K562 (cell line): ENCODE measurements around the gene GAD1. TPM values are rescaled to one million over a fixed set of nuclear protein-coding genes. Genes with fewer than 3 reads are reported as not detected.

Experiments used
- ATAC-seq: fragments of 200-7000 bp; cut with Tn5 transposase; 3 replicates; pipeline ENCODE4 v1.9.1; 2020; ENCODE audit warnings: moderate library complexity
- BruUV-seq: library from RNA; stranded (reverse); fragments of 400-500 nt; replicated peaks from 2 replicates; lab custom pipeline; 2021; lab: Mats Ljungman, UMichigan
- CTCF ChIA-PET: fragments of 300-600 bp; formaldehyde crosslinking; extraction: SDS; loops from one replicate; lab custom pipeline; 2021; ENCODE audit warnings: low intra/inter-chr PET ratio; lab: Yijun Ruan, JAX
- POLR2A ChIA-PET: fragments of 300-600, 350-650 bp; sonication (Branson Sonifier 250); formaldehyde crosslinking; extraction: SDS; loops from one replicate; lab custom pipeline; 2021; ENCODE audit warnings: antibody characterized with exemption, inconsistent platforms; lab: Yijun Ruan, JAX
- DNase-seq, 4 experiments: peaks; one replicate each; pipeline versions ENCODE4 v3.0.0 to v3.0.0-alpha.2; 2011 to 2018; ENCODE audit warnings: low spot score in 3 of 4, mixed read lengths in 3 of 4; ENCODE audit errors: extremely low read depth in 1 of 4
- FAIRE-seq: peaks from 2 replicates; lab custom pipeline; 2011; peaks lifted over from hg19 to GRCh38; lab: Jason Lieb, UNC
- H2AFZ ChIP-seq: 2 replicates; pipeline ENCODE4 v1.6.0; 2011; ENCODE audit warnings: low read depth, low read length, control low read depth, inconsistent platforms
- H3K27ac ChIP-seq: fragments of 200-600 bp; 3 replicates; pipeline ENCODE4 v1.8.0; 2011; ENCODE audit warnings: low read depth, mild to moderate bottlenecking, control low read depth, inconsistent platforms, low read length, moderate library complexity, mixed read lengths; ENCODE audit errors: extremely low read depth
- H3K27me3 ChIP-seq, 2 experiments: fragments of 300-600 bp in 1 of 2; 2 replicates in 1 of 2; 3 replicates in 1 of 2; pipeline versions ENCODE4 v1.6.0 to v1.8.0; 2011; ENCODE audit warnings: inconsistent platforms in 2 of 2, low read length in 2 of 2, mild to moderate bottlenecking in 1 of 2, mixed read lengths in 1 of 2, moderate library complexity in 1 of 2; ENCODE audit not compliant: control insufficient read depth in 2 of 2, insufficient read depth in 2 of 2
- H3K36me3 ChIP-seq: fragments of 300-600 bp; 3 replicates; pipeline ENCODE4 v1.8.0; 2011; ENCODE audit warnings: mild to moderate bottlenecking, low read length, inconsistent platforms; ENCODE audit not compliant: control insufficient read depth, insufficient read depth
- H3K4me1 ChIP-seq, 2 experiments: fragments of 200-600 bp in 1 of 2; replicated peaks in 1 of 2; 2 replicates in 1 of 2; 3 replicates in 1 of 2; pipeline versions ENCODE4 v1.5.1 to v1.8.0; 2011; ENCODE audit warnings: inconsistent platforms in 2 of 2, low read length in 2 of 2, mild to moderate bottlenecking in 1 of 2, mixed read lengths in 1 of 2, moderate library complexity in 1 of 2; ENCODE audit not compliant: control insufficient read depth in 2 of 2, insufficient read depth in 2 of 2
- H3K4me2 ChIP-seq: 2 replicates; pipeline ENCODE4 v1.6.1; 2011; ENCODE audit warnings: low read length, control low read depth, inconsistent platforms, mixed read lengths; ENCODE audit not compliant: insufficient read depth
- H3K4me3 ChIP-seq: fragments of 200-600 bp; sonication (generic), shearing (Covaris generic); 2 replicates; pipeline ENCODE4 v1.5.1; 2016; ENCODE audit warnings: control low read depth, inconsistent platforms
- H3K79me2 ChIP-seq: fragments of 200-600 bp; 3 replicates; pipeline ENCODE4 v1.8.0; 2011; ENCODE audit warnings: low read length, inconsistent platforms; ENCODE audit not compliant: control insufficient read depth, insufficient read depth
- H3K9ac ChIP-seq, 2 experiments: 2 replicates each; pipeline versions ENCODE4 v1.6.0 to v1.6.1; 2011; ENCODE audit warnings: low read depth in 2 of 2, low read length in 2 of 2, control low read depth in 1 of 2, inconsistent platforms in 1 of 2, mild to moderate bottlenecking in 1 of 2, mixed read lengths in 1 of 2; ENCODE audit not compliant: insufficient read depth in 1 of 2
- H3K9me1 ChIP-seq: one replicate; pipeline ENCODE4 v1.6.0; 2011; ENCODE audit warnings: inconsistent platforms, mild to moderate bottlenecking, low read length, moderate library complexity; ENCODE audit not compliant: control insufficient read depth, insufficient read depth
- H3K9me3 ChIP-seq: replicated peaks from 2 replicates; pipeline ENCODE4 v1.5.1; 2011; ENCODE audit warnings: low read depth, low read length, inconsistent platforms; ENCODE audit not compliant: control insufficient read depth, insufficient read depth
- H4K20me1 ChIP-seq: replicated peaks from 2 replicates; pipeline ENCODE4 v1.6.1; 2011; ENCODE audit warnings: low read length, inconsistent platforms, mixed read lengths; ENCODE audit not compliant: control insufficient read depth, insufficient read depth
- CBFA2T3 ChIP-seq: fragments of 450-650 bp; IDR thresholded peaks from 2 replicates; pipeline ENCODE4 v1.6.1; 2017
- CBFB ChIP-seq: sonication (generic); formaldehyde crosslinking; IDR thresholded peaks from 2 replicates; pipeline ENCODE4 v1.4.0; 2020; ENCODE audit warnings: mild to moderate bottlenecking, missing genetic modification reagents
- GABPB1 ChIP-seq: sonication (generic); formaldehyde crosslinking; IDR thresholded peaks from 2 replicates; pipeline ENCODE4 v1.8.0; 2022; ENCODE audit warnings: mild to moderate bottlenecking, missing genetic modification reagents
- MTA1 ChIP-seq: fragments of 450-650 bp; IDR thresholded peaks from 2 replicates; pipeline ENCODE4 v1.6.1; 2017; ENCODE audit warnings: borderline replicate concordance
- NR2C2 ChIP-seq, 2 experiments: fragments of 200-800 bp in 1 of 2; sonication (Bioruptor generic) in 1 of 2; sonication (generic) in 1 of 2; formaldehyde crosslinking in 1 of 2; IDR thresholded peaks; 2 replicates each; pipeline versions ENCODE4 v1.6.1 to v1.8.0; 2016 to 2022; ENCODE audit warnings: mild to moderate bottlenecking in 1 of 2, missing compliant biosample characterization in 1 of 2, missing genetic modification characterization in 1 of 2, missing genetic modification reagents in 1 of 2
- RBBP5 ChIP-seq: fragments of 200-600 bp; sonication (generic); IDR thresholded peaks from 2 replicates; pipeline ENCODE4 v1.6.1; 2012; ENCODE audit warnings: borderline replicate concordance, mild to moderate bottlenecking, low read length, control low read depth, inconsistent platforms; ENCODE audit not compliant: insufficient read depth, poor library complexity, severe bottlenecking
- SLC30A9 ChIP-seq: fragments of 250-450 bp; sonication (Bioruptor Pico); IDR thresholded peaks from 2 replicates; pipeline ENCODE4 v1.8.0; 2022; ENCODE audit warnings: mild to moderate bottlenecking, moderate library complexity
- STAT5B ChIP-seq: fragments of 250-450 bp; sonication (Bioruptor Pico); IDR thresholded peaks from 2 replicates; pipeline ENCODE4 v1.8.0; 2021; ENCODE audit warnings: mild to moderate bottlenecking, inconsistent platforms
- ZKSCAN8 ChIP-seq: fragments of 200-800 bp; sonication (Bioruptor generic); IDR thresholded peaks from 2 replicates; pipeline ENCODE4 v1.6.1; 2016; ENCODE audit warnings: missing genetic modification characterization, missing compliant biosample characterization
- ZNF212 ChIP-seq: fragments of 450-650 bp; formaldehyde crosslinking; IDR thresholded peaks from 2 replicates; pipeline ENCODE4 v1.4.0; 2020; ENCODE audit warnings: mild to moderate bottlenecking
- ZNF253 ChIP-seq: fragments of 250-450 bp; sonication (Bioruptor Pico); conservative IDR thresholded peaks from 2 replicates; pipeline ENCODE4 v1.6.1; 2021; ENCODE audit warnings: mild to moderate bottlenecking
- ZNF316 ChIP-seq: fragments of 450-650 bp; IDR thresholded peaks from 2 replicates; pipeline ENCODE4 v1.6.1; 2016
- ZNF778 ChIP-seq: fragments of 450-650 bp; formaldehyde crosslinking; IDR thresholded peaks from 2 replicates; pipeline ENCODE4 v1.4.0; 2020; ENCODE audit warnings: mild to moderate bottlenecking, moderate library complexity
- WGBS: fragments of 100-300 bp; shearing (Covaris generic); methylation state at CpG from one replicate; pipeline ENCODE4 v1.1.6; 2016; ENCODE audit warnings: low coverage, mixed read lengths; ENCODE audit not compliant: insufficient coverage; ENCODE audit errors: missing lambda C conversion rate; 5-methylcytosine and 5-hydroxymethylcytosine counted together
- in situ Hi-C: fragments of 300-500 bp; cut with MboI; formaldehyde crosslinking; loops from 4 replicates; pipeline ENCODE4 v1.15.0; 2018; ENCODE audit warnings: inconsistent platforms, mixed read lengths
- intact Hi-C: fragments of 100-400 bp; cut with micrococcal nuclease; formaldehyde crosslinking; loops from 2 replicates; pipeline ENCODE4 v1.14.2; 2022
- polyA plus RNA-seq, 8 experiments: library from polyadenylated mRNA; depleted of rRNA in 4 of 8; stranded (reverse) in 5 of 8; unstranded in 3 of 8; fragments of >200 nt; fragmentation: Nextera tagmentation in 2 of 8; fragmentation: Illumina TruSeq in 1 of 8; extraction: Ambion mirVana in 2 of 8; extraction: Trizol in 1 of 8; gene quantifications; 2 replicates each; pipeline versions ENCODE4 v1.2.1 to v1.2.3, GENCODE V29; 2011 to 2014; ENCODE audit warnings: inconsistent platforms in 1 of 8, missing spikeins in 1 of 8
- total RNA-seq, 7 experiments: library from RNA; depleted of rRNA in 6 of 7; stranded (reverse); fragments of >200 nt in 6 of 7; fragmentation: Illumina TruSeq in 2 of 7; extraction: Trizol in 2 of 7; gene quantifications; 2 replicates each; pipeline versions ENCODE4 v1.2.1 to v1.2.3, GENCODE V29; 2011 to 2021; ENCODE audit warnings: low replicate concordance in 1 of 7
- TF ChIP-seq, protein P1 (sequence below): sonication (generic); formaldehyde crosslinking; IDR thresholded peaks from 2 replicates; pipeline ENCODE4 v1.5.0; 2020; ENCODE audit warnings: missing genetic modification reagents
- TF ChIP-seq, protein P2 (sequence below), 2 experiments: fragments of 450-650 bp in 1 of 2; sonication (generic) in 1 of 2; formaldehyde crosslinking; conservative IDR thresholded peaks; 2 replicates each; pipeline versions ENCODE4 v1.4.0 to v1.8.1; 2020 to 2022; ENCODE audit warnings: mild to moderate bottlenecking in 1 of 2, missing genetic modification reagents in 1 of 2

The GAD1 gene
- total and polyA plus RNA-seq, 9 of the 15 experiments (the other 6 are each of a cell fraction or from before 2014, with no cell fraction given), result 2.7 to 29.1 (median 15.7) TPM

DNA sequence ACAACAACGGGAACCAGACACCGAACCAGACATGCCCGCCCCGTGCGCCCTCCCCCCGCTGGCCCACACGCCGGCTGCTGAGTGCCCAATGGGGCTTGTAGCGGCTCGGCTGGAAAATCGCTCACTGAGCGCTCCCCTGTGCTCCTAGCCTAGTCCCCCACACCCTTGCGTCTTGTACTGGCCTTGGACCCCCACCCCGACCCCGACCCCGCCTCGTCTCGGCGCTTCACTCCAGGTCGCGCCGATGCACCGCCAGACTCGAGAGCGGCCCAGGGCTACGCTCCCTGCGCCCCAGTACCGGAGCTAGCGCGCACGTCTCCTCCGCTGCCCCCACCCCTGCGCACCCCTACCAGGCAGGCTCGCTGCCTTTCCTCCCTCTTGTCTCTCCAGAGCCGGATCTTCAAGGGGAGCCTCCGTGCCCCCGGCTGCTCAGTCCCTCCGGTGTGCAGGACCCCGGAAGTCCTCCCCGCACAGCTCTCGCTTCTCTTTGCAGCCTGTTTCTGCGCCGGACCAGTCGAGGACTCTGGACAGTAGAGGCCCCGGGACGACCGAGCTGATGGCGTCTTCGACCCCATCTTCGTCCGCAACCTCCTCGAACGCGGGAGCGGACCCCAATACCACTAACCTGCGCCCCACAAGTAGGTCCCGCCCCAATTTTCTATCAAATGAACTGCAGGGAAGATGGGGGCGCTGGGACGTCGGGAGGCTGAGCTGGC, 1.5 kb downstream of the GAD1 start:
- Histone ChIP-seq H3K27me3 (peaks cover 0 to 7% of the 10 kb centered on the region in 2 experiments; a peak in 1 of 5 replicates), H3K4me2 (peak overlapping the region; percentile 86), H3K27ac (no peak overlapping the region), H3K79me2 (no peaks in the 10 kb centered on the region; the same call in 2 of the 3 replicates), H2AFZ (no peak overlapping the region; the same call in 1 of the 2 replicates), H3K4me3 (no peak overlapping the region), H3K36me3 (no peaks in the 10 kb centered on the region), H4K20me1 (no peaks in the 10 kb centered on the region), H3K9me1 (no peaks in the 10 kb centered on the region), H3K4me1 (peaks cover 6 to 66% of the 10 kb centered on the region in 2 experiments), H3K9me3 (no peaks in the 10 kb centered on the region; the same call in 1 of the 2 replicates), H3K9ac (no peak overlapping the region; a peak in 1 of 4 replicates)
- TF ChIP-seq ZNF212 (CRISPR knock-in tag) (no peak), ZNF253 (CRISPR knock-in tag) (no peak), NR2C2 (CRISPR knock-in tag; IDR thresholded peaks at IDR 0.05) (no peak), NR2C2 (tag; IDR thresholded peaks at IDR 0.05) (no peak), ZNF316 (no peak), CBFA2T3 (no peak), RBBP5 (peak; percentile 7), ZKSCAN8 (no peak), ZNF778 (CRISPR knock-in tag) (no peak), GABPB1 (CRISPR knock-in tag) (no peak), STAT5B (CRISPR knock-in tag) (no peak), CBFB (0 out of 2 replicates have a peak, but pooled peaks have one; percentile 57), SLC30A9 (CRISPR knock-in tag) (no peak), MTA1 (no peak)
- TF ChIP-seq, protein P1, sequence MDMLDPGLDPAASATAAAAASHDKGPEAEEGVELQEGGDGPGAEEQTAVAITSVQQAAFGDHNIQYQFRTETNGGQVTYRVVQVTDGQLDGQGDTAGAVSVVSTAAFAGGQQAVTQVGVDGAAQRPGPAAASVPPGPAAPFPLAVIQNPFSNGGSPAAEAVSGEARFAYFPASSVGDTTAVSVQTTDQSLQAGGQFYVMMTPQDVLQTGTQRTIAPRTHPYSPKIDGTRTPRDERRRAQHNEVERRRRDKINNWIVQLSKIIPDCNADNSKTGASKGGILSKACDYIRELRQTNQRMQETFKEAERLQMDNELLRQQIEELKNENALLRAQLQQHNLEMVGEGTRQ (CRISPR knock-in tag), result no peak
- TF ChIP-seq, protein P2, sequence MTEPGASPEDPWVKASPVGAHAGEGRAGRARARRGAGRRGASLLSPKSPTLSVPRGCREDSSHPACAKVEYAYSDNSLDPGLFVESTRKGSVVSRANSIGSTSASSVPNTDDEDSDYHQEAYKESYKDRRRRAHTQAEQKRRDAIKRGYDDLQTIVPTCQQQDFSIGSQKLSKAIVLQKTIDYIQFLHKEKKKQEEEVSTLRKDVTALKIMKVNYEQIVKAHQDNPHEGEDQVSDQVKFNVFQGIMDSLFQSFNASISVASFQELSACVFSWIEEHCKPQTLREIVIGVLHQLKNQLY (CRISPR knock-in tag; conservative IDR thresholded peaks at IDR 0.05), result no peak
- FAIRE-seq, result no peak
- ATAC-seq, result no peak
- ChIA-PET CTCF (interaction anchor here (0.9 kb wide), 1 partner anchor 155 kb away, joined by 3 read pairs; no protein-coding TSS in a partner anchor), POLR2A (interaction anchor here (0.5 to 0.9 kb wide), 3 partner anchors 9 to 579 kb away, joined by 3 read pairs; no protein-coding TSS in a partner anchor)
- in situ Hi-C loops, result loop anchor here (10.0 to 25.0 kb wide), 2 partner anchors 453 to 881 kb away; no protein-coding TSS in a partner anchor
- 79% methylated on average over 39 of the region's 60 CpGs for WGBS
- no TSS peak for BruUV-seq
- DNase-seq, result no peak
- intact Hi-C loops, result loop anchor here (10.0 kb wide), 1 partner anchor 293 kb away; no protein-coding TSS in a partner anchor
